Left ventricle myocardium inferior (tissue), 1 donor: ENCODE data around the gene STRIP2. TPM values are rescaled to one million over a fixed set of nuclear protein-coding genes. Genes with fewer than 3 reads are reported as not detected.
"Not testable (repeated sequence)": the region's sequence is repeated elsewhere in the genome, so short reads cannot be mapped to it uniquely, and the experiment has no call there.

Experiments used
- DNase-seq: peaks from one replicate; pipeline ENCODE4 v3.0.0-alpha.2; 2020
- H3K27ac ChIP-seq: fragments of 200-600 bp; replicated peaks from 2 replicates; pipeline ENCODE4 v1.8.0; 2021
- H3K27me3 ChIP-seq: fragments of 200-600 bp; 2 replicates; pipeline ENCODE4 v1.8.0; 2021; ENCODE audit warnings: low read depth
- H3K36me3 ChIP-seq: fragments of 200-600 bp; 2 replicates; pipeline ENCODE4 v1.8.0; 2021
- H3K4me1 ChIP-seq: fragments of 200-600 bp; 2 replicates; pipeline ENCODE4 v1.8.0; 2021
- H3K4me3 ChIP-seq: fragments of 200-600 bp; 2 replicates; pipeline ENCODE4 v1.8.0; 2021; ENCODE audit warnings: mild to moderate bottlenecking, moderate library complexity
- H3K9me3 ChIP-seq: fragments of 200-600 bp; replicated peaks from 2 replicates; pipeline ENCODE4 v1.8.0; 2021
- intact Hi-C: fragments of 100-400 bp; cut with micrococcal nuclease; formaldehyde crosslinking; loops from one replicate; pipeline ENCODE4 v1.11.0; 2022
- total RNA-seq: library from RNA; stranded (reverse); fragmentation: NEBNext Ultra II Directional; extraction: Animal tissue kit (Norgen Biotek cat#: 25700); gene quantifications from one replicate; pipeline ENCODE4 v1.2.1, GENCODE V29; 2021
- TF ChIP-seq, protein P1 (sequence below): fragments of 200-600 bp; IDR thresholded peaks from 2 replicates; pipeline ENCODE4 v1.8.0; 2021; ENCODE audit warnings: antibody characterized with exemption, mild to moderate bottlenecking, borderline replicate concordance
- donor health status: DM: no; HTN: yes; CAD: no; lungs with severe emphysema.

Gene STRIP2
- total RNA-seq, 1 donor from 2014 or later: 17.1 TPM

- Histone ChIP-seq H3K4me1 (no peaks in the 10 kb centered on the region), H3K27ac (no peak overlapping the region), H3K4me3 (no peak overlapping the region), H3K9me3 (no peaks in the 10 kb centered on the region), H3K27me3 (no peaks in the 10 kb centered on the region), H3K36me3 (peaks cover 16% of the 10 kb centered on the region)
- DNase-seq: no peak
- TF ChIP-seq, protein P1, sequence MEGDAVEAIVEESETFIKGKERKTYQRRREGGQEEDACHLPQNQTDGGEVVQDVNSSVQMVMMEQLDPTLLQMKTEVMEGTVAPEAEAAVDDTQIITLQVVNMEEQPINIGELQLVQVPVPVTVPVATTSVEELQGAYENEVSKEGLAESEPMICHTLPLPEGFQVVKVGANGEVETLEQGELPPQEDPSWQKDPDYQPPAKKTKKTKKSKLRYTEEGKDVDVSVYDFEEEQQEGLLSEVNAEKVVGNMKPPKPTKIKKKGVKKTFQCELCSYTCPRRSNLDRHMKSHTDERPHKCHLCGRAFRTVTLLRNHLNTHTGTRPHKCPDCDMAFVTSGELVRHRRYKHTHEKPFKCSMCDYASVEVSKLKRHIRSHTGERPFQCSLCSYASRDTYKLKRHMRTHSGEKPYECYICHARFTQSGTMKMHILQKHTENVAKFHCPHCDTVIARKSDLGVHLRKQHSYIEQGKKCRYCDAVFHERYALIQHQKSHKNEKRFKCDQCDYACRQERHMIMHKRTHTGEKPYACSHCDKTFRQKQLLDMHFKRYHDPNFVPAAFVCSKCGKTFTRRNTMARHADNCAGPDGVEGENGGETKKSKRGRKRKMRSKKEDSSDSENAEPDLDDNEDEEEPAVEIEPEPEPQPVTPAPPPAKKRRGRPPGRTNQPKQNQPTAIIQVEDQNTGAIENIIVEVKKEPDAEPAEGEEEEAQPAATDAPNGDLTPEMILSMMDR: no peak
- intact Hi-C loops: loop anchor here (10.0 kb wide), 2 partner anchors 145 to 265 kb away; no protein-coding TSS in a partner anchor
Measured at GRCh38 chr7:129479831-129480230, 45.6 kb downstream of the STRIP2 start.

- H3K27me3 ChIP-seq: no peaks in the 10 kb centered on the region
- H3K36me3 ChIP-seq: peaks cover 16% of the 10 kb centered on the region
- H3K9me3 ChIP-seq: no peaks in the 10 kb centered on the region
- H3K4me3 ChIP-seq: no peak overlapping the region
- no peak for DNase-seq
- H3K4me1 ChIP-seq: no peaks in the 10 kb centered on the region
- H3K27ac ChIP-seq: no peak overlapping the region
- intact Hi-C loops: loop anchor here (10.0 kb wide), 1 partner anchor 144 kb away; no protein-coding TSS in a partner anchor
- TF ChIP-seq, protein P1: no peak
Measured at GRCh38 chr7:129480674-129481363, 46.6 kb downstream of the STRIP2 start.

GRCh38 chr7:129481376-129481775 lies 47.1 kb downstream of the STRIP2 start:
- not testable (repeated sequence) for H3K4me1 ChIP-seq, H3K27me3 ChIP-seq, H3K4me3 ChIP-seq, H3K9me3 ChIP-seq, H3K27ac ChIP-seq, DNase-seq
- peaks cover 16% of the 10 kb centered on the region for H3K36me3 ChIP-seq
- intact Hi-C loops: loop anchor here (10.0 kb wide), 1 partner anchor 143 kb away; no protein-coding TSS in a partner anchor

GRCh38 chr7:129482781-129483180 lies 48.5 kb downstream of the STRIP2 start:
- Histone ChIP-seq H3K4me3 (no peak overlapping the region), H3K27ac (no peak overlapping the region), H3K4me1 (no peaks in the 10 kb centered on the region), H3K9me3 (no peaks in the 10 kb centered on the region), H3K27me3 (no peaks in the 10 kb centered on the region), H3K36me3 (peaks cover 16% of the 10 kb centered on the region)
- intact Hi-C loops: loop anchor here (10.0 kb wide), 1 partner anchor 142 kb away; no protein-coding TSS in a partner anchor
- DNase-seq: no peak
- TF ChIP-seq, protein P1: no peak

DNA sequence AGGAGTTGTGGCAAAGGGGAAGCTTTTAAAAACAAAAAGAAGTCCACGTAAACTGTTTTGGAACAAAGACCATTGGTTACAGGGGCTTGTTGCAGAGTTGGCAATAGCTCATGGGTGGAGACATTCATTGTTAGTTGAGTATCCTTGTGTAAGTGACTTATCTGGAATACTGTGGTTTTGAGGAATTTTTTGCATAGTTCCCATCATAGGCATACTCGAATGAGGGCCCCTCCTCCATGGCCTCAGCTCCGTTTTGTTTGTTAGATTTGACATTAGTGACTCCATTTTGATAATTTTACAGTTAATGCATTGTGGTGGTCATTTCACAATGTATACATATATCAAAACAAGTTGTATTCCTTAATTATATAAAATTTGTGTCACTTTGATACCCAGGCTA lies 55.3 kb downstream of the STRIP2 start:
- Histone ChIP-seq H3K27ac (no peak overlapping the region), H3K4me3 (no peak overlapping the region), H3K4me1 (no peaks in the 10 kb centered on the region), H3K27me3 (no peaks in the 10 kb centered on the region), H3K36me3 (no peaks in the 10 kb centered on the region), H3K9me3 (no peaks in the 10 kb centered on the region)
- no peak for DNase-seq
- intact Hi-C loops: loop anchor here (10.0 kb wide), 1 partner anchor 135 kb away; no protein-coding TSS in a partner anchor
- TF ChIP-seq, protein P1: no peak

DNA sequence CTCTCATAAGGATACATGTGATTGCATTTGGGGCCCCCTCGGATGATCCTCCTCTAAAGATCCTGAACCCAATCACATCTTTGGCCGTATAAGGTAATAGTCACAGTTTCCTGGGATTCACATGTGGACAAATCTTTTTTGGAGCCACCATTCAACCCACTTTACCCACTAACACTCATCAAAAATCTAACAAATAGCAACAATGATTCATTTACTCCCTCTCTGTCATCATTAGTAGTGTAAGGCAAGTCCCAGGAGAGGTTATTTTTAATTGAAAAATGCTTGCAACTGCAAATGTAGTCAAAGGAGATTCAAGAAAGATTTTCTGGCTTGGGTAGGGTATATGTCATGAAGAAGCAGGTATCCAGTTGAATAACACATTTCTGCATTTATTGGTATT lies 58.2 kb downstream of the STRIP2 start:
- no peaks in the 10 kb centered on the region for H3K36me3 ChIP-seq
- H3K4me3 ChIP-seq: no peak overlapping the region
- intact Hi-C loops: no loop called here
- no peaks in the 10 kb centered on the region for H3K4me1 ChIP-seq
- no peaks in the 10 kb centered on the region for H3K9me3 ChIP-seq
- no peak overlapping the region for H3K27ac ChIP-seq
- DNase-seq: no peak
- no peaks in the 10 kb centered on the region for H3K27me3 ChIP-seq
- TF ChIP-seq, protein P1: no peak
